GM23338 (cell line): ENCODE measurements around the gene CD2BP2. TPM values are rescaled to one million over a fixed set of nuclear protein-coding genes. Genes with fewer than 3 reads are reported as not detected.

Experiments
- ATAC-seq: fragments of 200-7000 bp; cut with Tn5 transposase; 3 replicates; pipeline ENCODE4 v1.9.1; 2020
- DNase-seq: peaks from one replicate; pipeline ENCODE4 v3.0.0-alpha.2; 2015; ENCODE audit warnings: low spot score
- H2AFZ ChIP-seq: fragments of 200-600 bp; sonication (generic); 2 replicates; pipeline ENCODE4 v1.8.0; 2016; ENCODE audit warnings: antibody characterized with exemption, mild to moderate bottlenecking, moderate library complexity
- H3F3A ChIP-seq: fragments of 200-600 bp; sonication (generic); replicated peaks from 2 replicates; pipeline ENCODE4 v1.8.0; 2017; ENCODE audit warnings: antibody characterized with exemption, mixed run types, low read depth
- H3K27ac ChIP-seq: fragments of 200-600 bp; sonication (generic); 2 replicates; pipeline ENCODE4 v1.6.1; 2016; ENCODE audit warnings: low read depth
- H3K27me3 ChIP-seq: fragments of 200-600 bp; sonication (generic); 2 replicates; pipeline ENCODE4 v1.8.0; 2016; ENCODE audit warnings: mild to moderate bottlenecking, mixed run types, moderate library complexity; ENCODE audit not compliant: insufficient read depth
- H3K36me3 ChIP-seq: fragments of 200-600 bp; sonication (generic); 2 replicates; pipeline ENCODE4 v1.8.0; 2016; ENCODE audit warnings: mild to moderate bottlenecking; ENCODE audit not compliant: insufficient read depth
- H3K4me1 ChIP-seq: fragments of 200-600 bp; sonication (generic); 2 replicates; pipeline ENCODE4 v1.8.0; 2016; ENCODE audit warnings: mild to moderate bottlenecking, moderate library complexity; ENCODE audit not compliant: insufficient read depth
- H3K4me2 ChIP-seq: fragments of 200-600 bp; sonication (generic); 2 replicates; pipeline ENCODE4 v1.7.1; 2017; ENCODE audit warnings: mixed run types
- H3K4me3 ChIP-seq: fragments of 200-600 bp; sonication (generic); 2 replicates; pipeline ENCODE4 v1.6.1; 2016; ENCODE audit warnings: mixed run types
- H3K79me2 ChIP-seq: fragments of 200-600 bp; sonication (generic); replicated peaks from 2 replicates; pipeline ENCODE4 v1.8.0; 2017; ENCODE audit warnings: mild to moderate bottlenecking; ENCODE audit not compliant: insufficient read depth
- H3K9me2 ChIP-seq: fragments of 200-600 bp; sonication (generic); 2 replicates; pipeline ENCODE4 v1.8.0; 2017; ENCODE audit not compliant: insufficient read depth
- H4K20me1 ChIP-seq: fragments of 200-600 bp; sonication (generic); replicated peaks from 2 replicates; pipeline ENCODE4 v1.8.0; 2017; ENCODE audit warnings: mild to moderate bottlenecking; ENCODE audit not compliant: insufficient read depth
- H3K27ac Mint-ChIP-seq: 2 replicates; pipeline ENCODE4 v1.8.0; 2020; ENCODE audit warnings: inconsistent platforms, mild to moderate bottlenecking, moderate library complexity, mixed read lengths
- H3K27me3 Mint-ChIP-seq: 3 replicates; pipeline ENCODE4 v1.8.0; 2022; ENCODE audit warnings: low read depth, mild to moderate bottlenecking, moderate library complexity, mixed read lengths, inconsistent platforms; ENCODE audit not compliant: insufficient read depth, poor library complexity
- H3K36me3 Mint-ChIP-seq: 3 replicates; pipeline ENCODE4 v1.8.0; 2021; ENCODE audit warnings: low read depth, mild to moderate bottlenecking, inconsistent platforms, moderate library complexity, mixed read lengths
- H3K4me1 Mint-ChIP-seq: 3 replicates; pipeline ENCODE4 v1.8.0; 2020; ENCODE audit warnings: mild to moderate bottlenecking, inconsistent platforms, mixed read lengths
- H3K4me3 Mint-ChIP-seq: 3 replicates; pipeline ENCODE4 v1.8.0; 2021; ENCODE audit warnings: moderate library complexity, mild to moderate bottlenecking, inconsistent platforms, mixed read lengths
- H3K9me3 Mint-ChIP-seq: 3 replicates; pipeline ENCODE4 v1.8.0; 2020; ENCODE audit warnings: moderate library complexity, mild to moderate bottlenecking, inconsistent platforms, mixed read lengths
- CREB1 ChIP-seq: fragments of 250-450 bp; sonication (Bioruptor Pico); IDR thresholded peaks from 2 replicates; pipeline ENCODE4 v1.5.0; 2020; ENCODE audit warnings: low read depth, mild to moderate bottlenecking, moderate library complexity
- CTCF ChIP-seq, 2 experiments: fragments of 200-600 bp in 1 of 2; sonication (generic) in 1 of 2; conservative IDR thresholded peaks; 2 replicates each; pipeline versions ENCODE4 v1.5.1 to v1.6.1; 2016 to 2017; ENCODE audit warnings: antibody characterized with exemption in 2 of 2, low read depth in 2 of 2, mild to moderate bottlenecking in 2 of 2, moderate library complexity in 1 of 2
- ETS1 ChIP-seq: IDR thresholded peaks from 2 replicates; pipeline ENCODE4 v1.6.1; 2016; ENCODE audit warnings: antibody characterized with exemption
- EZH2 ChIP-seq: fragments of 200-600 bp; sonication (generic); IDR thresholded peaks from one replicate; pipeline ENCODE4 v1.8.0; 2017; ENCODE audit warnings: antibody characterized with exemption, mild to moderate bottlenecking, low read depth; ENCODE audit not compliant: unreplicated experiment
- EZH2phosphoT487 ChIP-seq: fragments of 200-600 bp; sonication (generic); IDR thresholded peaks from one replicate; pipeline ENCODE4 v1.8.1; 2018; ENCODE audit warnings: antibody characterized with exemption; ENCODE audit not compliant: unreplicated experiment
- JUNB ChIP-seq: IDR thresholded peaks from one replicate; pipeline ENCODE4 v1.6.1; 2016; ENCODE audit warnings: antibody characterized with exemption; ENCODE audit not compliant: unreplicated experiment
- NANOG ChIP-seq: IDR thresholded peaks from 2 replicates; pipeline ENCODE4 v1.6.1; 2016; ENCODE audit warnings: antibody characterized with exemption, borderline replicate concordance
- POLR2AphosphoS5 ChIP-seq: IDR thresholded peaks from 2 replicates; pipeline ENCODE4 v1.6.1; 2016; ENCODE audit warnings: antibody characterized with exemption, low read depth
- REST ChIP-seq: IDR thresholded peaks from one replicate; pipeline ENCODE4 v1.6.1; 2018; ENCODE audit warnings: antibody characterized with exemption; ENCODE audit not compliant: unreplicated experiment
- STAT1 ChIP-seq: IDR thresholded peaks from one replicate; pipeline ENCODE4 v1.6.1; 2016; ENCODE audit warnings: antibody characterized with exemption; ENCODE audit not compliant: unreplicated experiment
- ZNF114 ChIP-seq: fragments of 250-450 bp; sonication (Bioruptor Pico); IDR thresholded peaks from 2 replicates; pipeline ENCODE4 v1.5.0; 2020; ENCODE audit warnings: mild to moderate bottlenecking, moderate library complexity
- ZNF331 ChIP-seq: fragments of 250-450 bp; sonication (Bioruptor Pico); IDR thresholded peaks from 2 replicates; pipeline ENCODE4 v1.5.0; 2020; ENCODE audit warnings: low read depth, mild to moderate bottlenecking, moderate library complexity
- ZNF462 ChIP-seq: fragments of 250-450 bp; sonication (Bioruptor Pico); IDR thresholded peaks from 2 replicates; pipeline ENCODE4 v1.5.0; 2020; ENCODE audit warnings: mild to moderate bottlenecking, moderate library complexity
- polyA plus RNA-seq: library from polyadenylated mRNA; unstranded; fragments of >200 nt; fragmentation: Nextera tagmentation; extraction: Ambion mirVana; gene quantifications from 2 replicates; pipeline ENCODE4 v1.2.1, GENCODE V29; 2016
- total RNA-seq: library from RNA; depleted of rRNA; stranded (reverse); fragments of >200 nt; shearing (Covaris generic); gene quantifications from 2 replicates; pipeline ENCODE4 v1.2.3, GENCODE V29; 2014

Gene CD2BP2
- total and polyA plus RNA-seq, 2 experiments from 2014 or later = 23.1 to 38.7 TPM

GRCh38 chr16:30375864-30376263 is 20.8 kb upstream of the CD2BP2 start:
- DNase-seq (peak; percentile 46), ATAC-seq (no peak)
- Mint-ChIP-seq H3K27me3 (peaks cover 30% of the 10 kb centered on the region), H3K9me3 (no peaks in the 10 kb centered on the region; the same call in 1 of the 3 replicates), H3K27ac (no peak overlapping the region), H3K36me3 (peaks cover 3% of the 10 kb centered on the region; the same call in 2 of the 3 replicates), H3K4me1 (peaks cover 27% of the 10 kb centered on the region), H3K4me3 (0 out of 3 replicates have a peak overlapping the region, but pooled peaks have one; percentile 12)
- H3K27ac ChIP-seq = peak overlapping the region; percentile 100; the same call in 1 of the 2 replicates
- H4K20me1 ChIP-seq = no peaks in the 10 kb centered on the region
- no peak overlapping the region; the same call in 1 of the 2 replicates for H3K4me2 ChIP-seq
- H3K27me3 ChIP-seq = no peaks in the 10 kb centered on the region
- H3K9me2 ChIP-seq = no peaks in the 10 kb centered on the region
- peaks cover 24% of the 10 kb centered on the region for H3F3A ChIP-seq
- H2AFZ ChIP-seq = no peak overlapping the region
- 0 out of 2 replicates have a peak, but pooled peaks cover 4% of the 10 kb centered on the region for H3K79me2 ChIP-seq
- H3K4me3 ChIP-seq = no peak overlapping the region
- no peaks in the 10 kb centered on the region for H3K36me3 ChIP-seq
- TF ChIP-seq ZNF331 (no peak), POLR2AphosphoS5 (no peak), EZH2 (no peak), CTCF (conservative IDR thresholded peaks at IDR 0.05; ENCODE audit: low read depth in 2 of 2) (no peak), JUNB (no peak), ZNF114 (CRISPR knock-in tag) (no peak), REST (no peak), NANOG (no peak), ETS1 (no peak), CREB1 (CRISPR knock-in tag) (no peak), EZH2phosphoT487 (no peak), STAT1 (no peak), ZNF462 (CRISPR knock-in tag) (no peak)
- peaks cover 11% of the 10 kb centered on the region for H3K4me1 ChIP-seq
